ENCODE measurements around the gene PALLD. TPM values are rescaled to one million over a fixed set of nuclear protein-coding genes. Genes with fewer than 3 reads are reported as not detected.
A peak's percentile ranks its signal among the peaks of the same experiment; 100 is the strongest.

PALLD gene
- total RNA-seq, 4 donors from 2014 or later, result 266 to 761 (median 441) TPM

DNA sequence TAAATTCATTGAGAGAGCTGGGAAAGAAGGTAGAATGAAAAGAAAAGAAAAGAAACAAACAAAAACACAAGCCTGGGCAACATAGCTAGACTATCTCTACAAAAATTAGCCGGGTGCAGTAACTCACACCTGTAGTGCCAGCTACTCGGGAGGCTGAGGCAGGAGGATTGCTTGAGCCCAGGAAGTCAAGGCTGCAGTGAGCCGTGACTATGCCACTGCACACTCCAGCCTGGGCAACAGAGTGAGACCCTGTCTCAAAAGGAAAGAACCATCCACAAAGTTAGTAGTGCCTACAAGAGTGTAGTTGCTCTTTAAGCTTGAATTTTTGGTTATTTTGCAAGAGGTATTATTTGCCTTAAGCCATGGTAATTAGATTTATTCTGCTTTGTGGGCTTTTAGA, 355.5 kb downstream of the PALLD start:
- no peaks in the 10 kb centered on the region for H3K9me3 ChIP-seq
- H3K4me1 ChIP-seq, result peaks cover 3 to 19% of the 10 kb centered on the region in 2 donors
- no peak for DNase-seq
- H3K27ac ChIP-seq, result peak overlapping the region; percentile 98 to 99
- H3K4me3 ChIP-seq, result no peak overlapping the region
- no peaks in the 10 kb centered on the region for H3K27me3 ChIP-seq
- TF ChIP-seq, protein P1, sequence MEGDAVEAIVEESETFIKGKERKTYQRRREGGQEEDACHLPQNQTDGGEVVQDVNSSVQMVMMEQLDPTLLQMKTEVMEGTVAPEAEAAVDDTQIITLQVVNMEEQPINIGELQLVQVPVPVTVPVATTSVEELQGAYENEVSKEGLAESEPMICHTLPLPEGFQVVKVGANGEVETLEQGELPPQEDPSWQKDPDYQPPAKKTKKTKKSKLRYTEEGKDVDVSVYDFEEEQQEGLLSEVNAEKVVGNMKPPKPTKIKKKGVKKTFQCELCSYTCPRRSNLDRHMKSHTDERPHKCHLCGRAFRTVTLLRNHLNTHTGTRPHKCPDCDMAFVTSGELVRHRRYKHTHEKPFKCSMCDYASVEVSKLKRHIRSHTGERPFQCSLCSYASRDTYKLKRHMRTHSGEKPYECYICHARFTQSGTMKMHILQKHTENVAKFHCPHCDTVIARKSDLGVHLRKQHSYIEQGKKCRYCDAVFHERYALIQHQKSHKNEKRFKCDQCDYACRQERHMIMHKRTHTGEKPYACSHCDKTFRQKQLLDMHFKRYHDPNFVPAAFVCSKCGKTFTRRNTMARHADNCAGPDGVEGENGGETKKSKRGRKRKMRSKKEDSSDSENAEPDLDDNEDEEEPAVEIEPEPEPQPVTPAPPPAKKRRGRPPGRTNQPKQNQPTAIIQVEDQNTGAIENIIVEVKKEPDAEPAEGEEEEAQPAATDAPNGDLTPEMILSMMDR (IDR thresholded peaks at IDR 0.05), result no peak
- no peak for TF ChIP-seq POLR2A (IDR thresholded peaks at IDR 0.05)
- intact Hi-C loops (cut with DNase I; ENCODE audit: low total_unique reads), result no loop called here
- no peaks in the 10 kb centered on the region for H3K36me3 ChIP-seq

DNA sequence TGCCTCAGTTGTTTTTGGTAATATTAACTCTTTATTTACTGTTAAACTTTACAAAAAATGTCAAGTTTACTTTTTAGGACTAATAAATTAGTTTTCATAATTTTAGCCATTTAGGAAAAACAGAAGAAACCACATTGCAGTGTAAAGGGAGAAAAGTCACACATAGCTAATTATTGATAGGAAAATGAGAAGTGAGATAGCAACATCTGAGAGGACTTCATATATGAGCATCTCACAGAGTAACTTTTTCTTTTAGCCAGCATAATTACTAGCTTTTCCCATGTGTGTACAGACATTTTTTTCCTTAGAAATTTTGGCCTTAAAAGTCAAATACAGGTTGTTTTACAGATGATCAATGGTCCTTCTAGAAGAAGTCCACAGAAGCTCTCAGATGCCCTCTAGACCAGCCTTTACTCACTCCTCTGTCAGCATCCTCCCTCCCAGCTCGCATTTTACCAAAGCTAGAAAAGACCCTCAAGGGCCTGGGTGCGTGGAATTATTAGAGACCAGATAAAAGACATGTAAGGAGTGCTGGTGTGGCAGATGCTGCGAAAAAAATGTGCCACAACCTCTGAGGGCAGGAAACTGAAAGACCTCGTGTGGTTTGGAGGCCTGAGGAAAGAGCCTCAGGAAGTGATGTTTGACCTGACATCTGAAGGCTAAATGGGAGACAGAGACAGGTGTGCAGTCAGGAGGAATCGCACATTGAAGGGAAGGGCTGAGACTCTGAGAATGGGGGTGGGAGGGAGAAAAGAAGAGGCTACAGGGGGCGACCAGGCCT, 356.3 kb downstream of the PALLD start:
- DNase-seq, result no peak
- no peak overlapping the region for H3K4me3 ChIP-seq
- H3K27ac ChIP-seq, result peak overlapping the region; percentile 98 to 99
- intact Hi-C loops (cut with DNase I; ENCODE audit: low total_unique reads), result no loop called here
- no peaks in the 10 kb centered on the region for H3K27me3 ChIP-seq
- peaks cover 3 to 15% of the 10 kb centered on the region in 2 donors for H3K4me1 ChIP-seq
- no peaks in the 10 kb centered on the region for H3K9me3 ChIP-seq
- H3K36me3 ChIP-seq, result no peaks in the 10 kb centered on the region
- no peak for TF ChIP-seq POLR2A (IDR thresholded peaks at IDR 0.05)

DNA sequence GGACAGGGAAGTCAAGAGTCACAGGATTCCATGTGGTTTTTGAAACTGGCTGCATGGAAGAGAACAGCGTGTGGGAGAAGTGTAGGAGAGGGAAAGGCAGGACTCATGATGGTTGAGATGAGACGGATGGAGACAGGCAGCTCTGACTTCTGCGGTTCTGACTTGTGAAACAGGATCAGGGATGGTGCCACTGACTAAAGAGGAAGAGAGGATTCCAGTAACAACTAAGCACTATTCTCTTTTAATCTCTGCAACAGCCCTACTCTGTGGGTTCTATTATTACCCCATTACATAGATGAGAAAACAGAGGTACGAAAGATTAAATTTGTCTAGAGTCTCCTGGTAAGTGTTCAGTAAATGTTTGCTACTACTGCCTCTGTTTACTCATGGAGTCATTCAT, 356.9 kb downstream of the PALLD start:
- TF ChIP-seq, protein P1 (IDR thresholded peaks at IDR 0.05), result no peak
- no peak for TF ChIP-seq POLR2A (IDR thresholded peaks at IDR 0.05)
- DNase-seq, result no peak
- intact Hi-C loops (cut with DNase I; ENCODE audit: low total_unique reads), result no loop called here
- H3K36me3 ChIP-seq, result no peaks in the 10 kb centered on the region
- no peaks in the 10 kb centered on the region for H3K9me3 ChIP-seq
- no peak overlapping the region for H3K4me3 ChIP-seq
- H3K27ac ChIP-seq, result peak overlapping the region; percentile 98 to 99
- H3K4me1 ChIP-seq, result peaks cover 3 to 15% of the 10 kb centered on the region in 2 donors
- no peaks in the 10 kb centered on the region for H3K27me3 ChIP-seq

DNA sequence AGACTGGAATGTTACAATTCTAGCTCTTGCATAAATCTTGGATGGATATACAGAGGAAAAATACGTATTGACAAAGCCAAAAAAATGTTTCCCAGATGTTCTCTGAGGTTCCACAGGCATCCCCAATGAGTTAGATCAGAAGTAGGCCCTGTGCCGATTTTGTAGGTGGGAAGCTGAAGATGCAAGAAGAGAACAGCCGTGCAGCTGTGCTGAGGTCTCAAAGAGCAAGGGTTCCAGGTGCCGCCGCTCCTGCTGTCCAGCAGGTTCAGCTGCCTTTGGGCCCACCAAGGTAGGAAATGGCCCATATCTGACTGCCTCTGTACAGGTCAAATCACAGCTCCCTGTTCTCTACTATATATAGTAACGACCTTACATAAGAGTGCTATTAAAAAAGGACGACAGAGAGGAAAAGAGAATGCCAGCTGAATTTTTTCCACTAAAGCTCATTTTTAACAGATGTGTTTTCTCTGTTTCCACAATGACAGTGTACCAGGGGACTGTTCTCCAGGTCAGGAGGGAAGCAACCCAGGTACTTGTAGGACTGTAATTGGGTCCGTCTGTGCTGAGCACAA, 357.6 kb downstream of the PALLD start:
- intact Hi-C loops (cut with DNase I; ENCODE audit: low total_unique reads), result no loop called here
- H3K9me3 ChIP-seq, result no peaks in the 10 kb centered on the region
- no peak overlapping the region for H3K4me3 ChIP-seq
- TF ChIP-seq, protein P1 (IDR thresholded peaks at IDR 0.05), result no peak
- H3K36me3 ChIP-seq, result no peaks in the 10 kb centered on the region
- H3K4me1 ChIP-seq, result peaks cover 3 to 22% of the 10 kb centered on the region in 2 donors
- H3K27ac ChIP-seq, result peak overlapping the region; percentile 98 to 99
- DNase-seq, result peak; percentile 57 to 58
- no peaks in the 10 kb centered on the region for H3K27me3 ChIP-seq

DNA sequence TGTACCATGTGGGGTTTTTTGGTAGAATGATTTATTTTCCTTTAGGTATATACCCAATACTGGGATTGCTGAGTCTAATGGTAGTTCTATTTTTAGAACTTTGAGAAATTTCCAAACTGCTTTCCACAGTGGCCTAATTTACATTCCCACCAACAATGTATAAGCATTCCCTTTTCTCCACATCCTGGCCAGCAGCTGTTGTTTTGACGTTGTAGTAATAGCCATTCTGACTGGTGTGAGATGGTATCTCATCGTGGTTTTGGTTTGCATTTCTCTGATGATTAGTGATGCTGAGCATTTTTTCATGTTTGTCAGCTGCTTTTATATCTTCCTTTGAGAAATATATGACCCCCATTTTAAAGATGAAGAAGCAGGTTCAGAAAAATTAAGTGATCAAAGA, 359.5 kb downstream of the PALLD start:
- DNase-seq, result no peak
- Histone ChIP-seq H3K27me3 (no peaks in the 10 kb centered on the region), H3K4me3 (no peak overlapping the region), H3K4me1 (peaks cover 0 to 30% of the 10 kb centered on the region in 2 donors), H3K27ac (peak overlapping the region; percentile 98 to 99), H3K36me3 (no peaks in the 10 kb centered on the region), H3K9me3 (no peaks in the 10 kb centered on the region)
- TF ChIP-seq, protein P1 (IDR thresholded peaks at IDR 0.05), result no peak
- TF ChIP-seq POLR2A (IDR thresholded peaks at IDR 0.05), result no peak
- intact Hi-C loops (cut with DNase I; ENCODE audit: low total_unique reads), result no loop called here
